Spleen (tissue), 11 donors: ENCODE data around the gene FGD4. TPM values are rescaled to one million over a fixed set of nuclear protein-coding genes. Genes with fewer than 3 reads are reported as not detected.

ENCODE experiments used
- DNase-seq: peaks from one replicate; pipeline ENCODE4 v3.0.0-alpha.2; 2020
- H3K27ac ChIP-seq, 8 donors: fragments of 200-600 bp; sonication (generic) in 7 of 8; 1 replicate in 4 of 8; 2 replicates in 4 of 8; pipeline versions ENCODE4 v1.5.0 to v1.8.0; 2016 to 2021; ENCODE audit warnings: inconsistent platforms in 4 of 8, mild to moderate bottlenecking in 4 of 8, moderate library complexity in 1 of 8
- H3K27me3 ChIP-seq, 7 donors: fragments of 200-600 bp; sonication (generic) in 6 of 7; replicated peaks in 1 of 7; 1 replicate in 4 of 7; 2 replicates in 3 of 7; pipeline versions ENCODE4 v1.5.0 to v1.8.0; 2016 to 2021; ENCODE audit warnings: inconsistent platforms in 3 of 7, mild to moderate bottlenecking in 1 of 7
- H3K36me3 ChIP-seq, 6 donors: fragments of 200-600 bp; sonication (generic) in 5 of 6; 1 replicate in 4 of 6; 2 replicates in 2 of 6; pipeline versions ENCODE4 v1.5.0 to v1.8.0; 2016 to 2021; ENCODE audit warnings: inconsistent platforms in 2 of 6
- H3K4me1 ChIP-seq, 6 donors: fragments of 200-600 bp; sonication (generic) in 5 of 6; 1 replicate in 3 of 6; 2 replicates in 3 of 6; pipeline versions ENCODE4 v1.5.0 to v1.8.0; 2016 to 2021; ENCODE audit warnings: inconsistent platforms in 3 of 6
- H3K4me3 ChIP-seq, 8 donors: fragments of 200-600 bp; sonication (generic) in 7 of 8; 1 replicate in 4 of 8; 2 replicates in 4 of 8; pipeline versions ENCODE4 v1.5.0 to v1.8.0; 2016 to 2021; ENCODE audit warnings: inconsistent platforms in 4 of 8, mild to moderate bottlenecking in 4 of 8, moderate library complexity in 2 of 8
- H3K9me3 ChIP-seq, 8 donors: fragments of 200-600 bp; sonication (generic) in 7 of 8; 1 replicate in 4 of 8; 2 replicates in 4 of 8; pipeline versions ENCODE4 v1.5.0 to v1.8.0; 2016 to 2021; ENCODE audit warnings: inconsistent platforms in 4 of 8
- POLR2A ChIP-seq, 3 donors: fragments of 450-650 bp; IDR thresholded peaks; one replicate each; pipeline ENCODE4 v1.5.1; 2017; ENCODE audit warnings: antibody characterized with exemption in 3 of 3, mild to moderate bottlenecking in 1 of 3
- POLR2AphosphoS5 ChIP-seq, 3 donors: sonication (generic); formaldehyde crosslinking; IDR thresholded peaks; one replicate each; pipeline ENCODE4 v1.5.1; 2017; ENCODE audit warnings: antibody characterized with exemption in 3 of 3
- WGBS, 5 donors: extraction: QIAGEN DNeasy Blood & Tissue Kit in 3 of 5; methylation state at CpG; one replicate each; pipeline versions ENCODE4 v1.1.5 to v1.1.7; 2013 to 2018; 5-methylcytosine and 5-hydroxymethylcytosine counted together
- intact Hi-C: fragments of 100-400 bp; cut with DNase I; formaldehyde crosslinking; loops from one replicate; pipeline ENCODE4 v1.15.0; 2023; ENCODE audit warnings: low total_unique reads
- polyA plus RNA-seq, 3 donors: library from polyadenylated mRNA; stranded (reverse); fragments of 200-250 nt; gene quantifications; one replicate each; pipeline ENCODE4 v1.2.1, GENCODE V29; 2013
- total RNA-seq, 7 donors: library from RNA; depleted of rRNA in 3 of 7; stranded (reverse); fragments of >200 nt in 3 of 7; fragmentation: NEBNext Ultra II Directional in 4 of 7; extraction: Animal tissue kit (Norgen Biotek cat#: 25700) in 4 of 7; gene quantifications; one replicate each; pipeline versions ENCODE4 v1.1.0 to v1.2.1, GENCODE V29; 2016 to 2021
- TF ChIP-seq, protein P1 (sequence below), 11 experiments: fragments of 200-600 bp in 7 of 11; fragments of 450-650 bp in 4 of 11; sonication (generic) in 4 of 11; IDR thresholded peaks in 8 of 11; conservative IDR thresholded peaks in 3 of 11; 1 replicate in 7 of 11; 2 replicates in 4 of 11; pipeline versions ENCODE4 v1.4.0 to v1.8.0; 2016 to 2021; ENCODE audit warnings: antibody characterized with exemption in 11 of 11, inconsistent platforms in 4 of 11, mild to moderate bottlenecking in 1 of 11
- donor health status: healthy with polysubstance abuse.
- donor health status: DM: no; HTN: no; CAD: no; lungs with moderate emphysema.
- donor health status: DM: no; HTN: no; CAD: no.
- donor health status: Bipolar disorder and iron deficiency.
- donor health status: healthy.
- donor health status: DM: no; HTN: no; CAD: no.
- donor health status: DM: yes; HTN: yes; CAD: no.

The FGD4 gene
- total and polyA plus RNA-seq, 10 donors, result 1.0 to 44.4 (median 25.7) TPM

DNA sequence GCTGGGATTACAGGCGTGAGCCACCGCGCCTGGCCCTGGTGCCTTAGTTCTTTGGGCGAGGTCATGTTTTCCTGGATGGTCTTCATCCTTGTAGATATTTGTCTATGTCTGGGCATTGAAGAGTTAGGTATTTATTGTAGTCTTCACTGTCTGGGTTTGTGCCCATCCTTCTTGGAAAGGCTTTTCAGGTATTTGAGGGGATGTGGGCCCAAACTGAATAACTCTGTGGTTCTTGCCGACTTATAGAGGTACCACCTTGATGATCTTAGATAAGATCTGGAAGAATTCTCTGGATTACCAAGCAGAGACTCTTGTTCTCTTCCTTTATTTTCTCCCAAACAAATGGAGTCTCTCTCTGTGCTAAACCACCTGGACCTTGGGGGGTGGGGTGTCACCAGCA is 18.9 kb downstream of the FGD4 start:
- no peak for DNase-seq
- no peaks in the 10 kb centered on the region for H3K36me3 ChIP-seq
- H3K27me3 ChIP-seq, result no peaks in the 10 kb centered on the region
- no peak overlapping the region for H3K4me3 ChIP-seq
- H3K27ac ChIP-seq, result no peak overlapping the region
- intact Hi-C loops, result no loop called here
- peaks cover 0 to 9% (median 0%) of the 10 kb centered on the region in 6 donors for H3K4me1 ChIP-seq
- H3K9me3 ChIP-seq, result no peaks in the 10 kb centered on the region
- TF ChIP-seq, protein P1, sequence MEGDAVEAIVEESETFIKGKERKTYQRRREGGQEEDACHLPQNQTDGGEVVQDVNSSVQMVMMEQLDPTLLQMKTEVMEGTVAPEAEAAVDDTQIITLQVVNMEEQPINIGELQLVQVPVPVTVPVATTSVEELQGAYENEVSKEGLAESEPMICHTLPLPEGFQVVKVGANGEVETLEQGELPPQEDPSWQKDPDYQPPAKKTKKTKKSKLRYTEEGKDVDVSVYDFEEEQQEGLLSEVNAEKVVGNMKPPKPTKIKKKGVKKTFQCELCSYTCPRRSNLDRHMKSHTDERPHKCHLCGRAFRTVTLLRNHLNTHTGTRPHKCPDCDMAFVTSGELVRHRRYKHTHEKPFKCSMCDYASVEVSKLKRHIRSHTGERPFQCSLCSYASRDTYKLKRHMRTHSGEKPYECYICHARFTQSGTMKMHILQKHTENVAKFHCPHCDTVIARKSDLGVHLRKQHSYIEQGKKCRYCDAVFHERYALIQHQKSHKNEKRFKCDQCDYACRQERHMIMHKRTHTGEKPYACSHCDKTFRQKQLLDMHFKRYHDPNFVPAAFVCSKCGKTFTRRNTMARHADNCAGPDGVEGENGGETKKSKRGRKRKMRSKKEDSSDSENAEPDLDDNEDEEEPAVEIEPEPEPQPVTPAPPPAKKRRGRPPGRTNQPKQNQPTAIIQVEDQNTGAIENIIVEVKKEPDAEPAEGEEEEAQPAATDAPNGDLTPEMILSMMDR (IDR thresholded peaks at IDR 0.05 in 8 of 11, conservative IDR thresholded peaks at IDR 0.05 in 3 of 11), result no peak
- TF ChIP-seq POLR2A (IDR thresholded peaks at IDR 0.05), result no peak
- 96 to 99% (median 96%) methylated on average over 5 of the region's 5 CpGs for WGBS, 5 donors

DNA sequence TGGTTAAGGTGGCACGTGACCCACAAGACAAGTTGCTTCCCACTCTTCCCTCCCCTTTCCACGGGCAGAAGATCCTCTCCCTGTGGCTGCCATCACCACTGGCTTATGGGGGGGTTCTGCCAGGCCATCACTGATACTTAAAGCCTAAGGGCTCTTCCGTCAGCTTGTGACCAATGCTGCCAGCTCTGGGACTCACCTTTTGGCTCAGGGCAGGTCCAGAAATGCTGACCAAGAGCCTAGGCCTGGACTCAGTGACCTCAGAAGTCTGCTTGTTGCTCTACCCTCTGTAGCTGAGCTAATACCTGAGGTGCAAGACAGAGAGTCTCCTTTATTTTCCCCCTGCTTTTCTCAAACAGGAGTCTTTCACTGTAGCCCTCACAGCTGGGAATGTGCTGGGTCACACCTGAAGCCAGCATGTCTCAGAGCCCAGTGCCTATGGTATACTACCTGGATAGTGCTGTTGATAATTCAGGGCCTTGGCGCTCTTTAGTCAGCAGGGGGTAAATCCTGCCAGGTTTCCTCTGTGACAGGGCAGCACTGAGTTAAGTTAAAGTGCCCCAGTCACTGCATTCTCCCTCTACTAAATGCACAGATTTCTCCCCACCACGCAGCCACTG is 19.7 kb downstream of the FGD4 start:
- intact Hi-C loops, result no loop called here
- no peaks in the 10 kb centered on the region for H3K27me3 ChIP-seq
- peaks cover 0 to 1% (median 0%) of the 10 kb centered on the region in 8 donors for H3K9me3 ChIP-seq
- H3K27ac ChIP-seq, result no peak overlapping the region
- DNase-seq, result no peak
- TF ChIP-seq POLR2AphosphoS5 (IDR thresholded peaks at IDR 0.05) (no peak), POLR2A (IDR thresholded peaks at IDR 0.05) (no peak)
- TF ChIP-seq, protein P1 (IDR thresholded peaks at IDR 0.05 in 8 of 11, conservative IDR thresholded peaks at IDR 0.05 in 3 of 11), result no peak
- no peaks in the 10 kb centered on the region for H3K36me3 ChIP-seq
- no peak overlapping the region for H3K4me3 ChIP-seq
- 63 to 93% (median 77%) methylated on average over 5 of the region's 5 CpGs for WGBS, 5 donors
- H3K4me1 ChIP-seq, result peaks cover 0 to 11% (median 0%) of the 10 kb centered on the region in 6 donors

DNA sequence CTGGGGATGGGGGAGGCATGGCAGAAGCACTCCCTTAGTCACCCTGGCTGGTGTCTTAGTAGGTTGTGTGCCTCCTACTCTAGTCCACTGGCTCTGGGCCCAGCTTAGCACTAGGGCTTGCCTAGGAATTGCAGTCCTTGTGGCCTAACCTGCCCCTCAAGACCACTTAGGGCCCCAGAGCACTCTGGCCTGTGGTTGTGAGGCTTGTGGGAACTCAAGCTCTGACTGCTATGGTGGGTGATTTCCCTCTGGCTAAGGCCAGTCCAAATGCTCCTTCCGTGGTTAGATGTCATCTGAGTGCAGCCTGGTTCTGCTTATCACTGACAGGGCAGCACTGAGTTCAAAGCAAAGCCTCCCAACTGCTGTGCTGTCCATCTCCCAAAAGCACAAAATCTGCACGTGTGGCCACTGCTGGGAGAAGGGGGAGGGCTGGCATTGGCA is 20.2 kb downstream of the FGD4 start:
- intact Hi-C loops, result no loop called here
- no peak overlapping the region for H3K27ac ChIP-seq
- 13 to 25% (median 20%) methylated on average over 2 of the region's 2 CpGs for WGBS, 5 donors
- DNase-seq, result no peak
- H3K9me3 ChIP-seq, result peaks cover 0 to 6% (median 0%) of the 10 kb centered on the region in 8 donors
- no peak overlapping the region for H3K4me3 ChIP-seq
- no peaks in the 10 kb centered on the region for H3K36me3 ChIP-seq
- TF ChIP-seq, protein P1 (IDR thresholded peaks at IDR 0.05 in 8 of 11, conservative IDR thresholded peaks at IDR 0.05 in 3 of 11), result no peak
- no peak for TF ChIP-seq POLR2AphosphoS5 (IDR thresholded peaks at IDR 0.05)
- no peak for TF ChIP-seq POLR2A (IDR thresholded peaks at IDR 0.05)
- H3K4me1 ChIP-seq, result peaks cover 0 to 11% (median 0%) of the 10 kb centered on the region in 6 donors
- no peaks in the 10 kb centered on the region for H3K27me3 ChIP-seq

DNA sequence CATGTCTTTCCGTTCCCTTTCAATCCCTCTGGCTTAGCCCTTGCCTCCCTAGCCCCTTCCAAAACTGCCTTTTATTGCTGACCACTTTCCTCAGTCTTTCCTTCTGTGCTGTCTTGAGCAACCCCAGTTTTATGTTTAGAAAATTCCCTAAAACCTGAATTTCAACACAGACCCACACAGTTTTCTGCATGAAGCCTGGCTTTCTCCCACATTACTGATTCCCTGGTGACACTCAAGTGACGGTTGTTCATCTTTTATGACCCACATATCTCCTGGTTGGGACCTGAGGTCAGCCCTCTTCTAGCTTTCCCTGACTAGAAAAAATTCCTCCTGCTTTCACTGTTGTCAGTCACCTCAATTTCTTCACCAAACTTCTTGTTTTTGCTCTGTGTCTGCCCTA is 21.0 kb downstream of the FGD4 start:
- intact Hi-C loops, result no loop called here
- Histone ChIP-seq H3K27ac (no peak overlapping the region), H3K27me3 (no peaks in the 10 kb centered on the region), H3K36me3 (no peaks in the 10 kb centered on the region), H3K9me3 (peaks cover 0 to 6% (median 0%) of the 10 kb centered on the region in 8 donors), H3K4me3 (no peak overlapping the region), H3K4me1 (peaks cover 0 to 11% (median 0%) of the 10 kb centered on the region in 6 donors)
- 88 to 95% (median 91%) methylated on average over 2 of the region's 2 CpGs for WGBS, 5 donors
- DNase-seq, result no peak
- TF ChIP-seq POLR2AphosphoS5 (IDR thresholded peaks at IDR 0.05), result no peak
- TF ChIP-seq POLR2A (IDR thresholded peaks at IDR 0.05), result no peak
- TF ChIP-seq, protein P1 (IDR thresholded peaks at IDR 0.05 in 8 of 11, conservative IDR thresholded peaks at IDR 0.05 in 3 of 11), result no peak
